Erythroblast (primary cell): ENCODE data around the gene NTM.

Experiments
- GATA1 ChIP-seq: IDR thresholded peaks from 2 replicates; pipeline ENCODE4 v1.6.1; 2011; ENCODE audit warnings: low read depth, mild to moderate bottlenecking, control low read depth, low read length, moderate library complexity
- POLR2A ChIP-seq: IDR thresholded peaks from 2 replicates; pipeline ENCODE4 v1.6.1; 2011; ENCODE audit warnings: mild to moderate bottlenecking, low read length

GRCh38 chr11:131353766-131354165 is 16.6 kb upstream of the NTM start:
- TF ChIP-seq POLR2A (no peak), GATA1 (no peak)
